IMR-90 (cell line): Measurements from ENCODE around the gene CORO1C. TPM values are rescaled to one million over a fixed set of nuclear protein-coding genes. Genes with fewer than 3 reads are reported as not detected.
A peak's percentile ranks its signal among the peaks of the same experiment; 100 is the strongest.

ENCODE experiments used
- ATAC-seq: fragments of 200-7000 bp; cut with Tn5 transposase; 2 replicates; pipeline ENCODE4 v1.9.1; 2020; ENCODE audit warnings: low read depth, mild to moderate bottlenecking, moderate library complexity
- BruUV-seq: library from RNA; stranded (reverse); fragments of 400-500 nt; replicated peaks from 2 replicates; lab custom pipeline; 2021; lab: Mats Ljungman, UMichigan
- CTCF ChIA-PET: fragments of 300-600 bp; formaldehyde crosslinking; extraction: SDS; loops from one replicate; lab custom pipeline; 2021; ENCODE audit warnings: antibody characterized with exemption; lab: Yijun Ruan, JAX
- POLR2A ChIA-PET: fragments of 300-600 bp; sonication (Branson Sonifier 250); formaldehyde crosslinking; loops from one replicate; lab custom pipeline; 2022; ENCODE audit warnings: antibody characterized with exemption; ENCODE audit not compliant: unreplicated experiment; lab: Charles Lee
- DNase-seq: peaks from one replicate; pipeline ENCODE4 v3.0.0; 2013
- H2AFZ ChIP-seq: replicated peaks from 2 replicates; pipeline ENCODE3; 2013; ENCODE audit warnings: low read length, mild to moderate bottlenecking; ENCODE audit not compliant: poor library complexity
- H2AK5ac ChIP-seq: 2 replicates; pipeline ENCODE4 v1.6.1; 2013; ENCODE audit warnings: low read depth, low read length, inconsistent platforms
- H2AK9ac ChIP-seq: replicated peaks from 2 replicates; pipeline ENCODE3; 2013; ENCODE audit warnings: mild to moderate bottlenecking, low read depth, low read length, moderate library complexity; ENCODE audit not compliant: poor library complexity
- H2BK120ac ChIP-seq: 2 replicates; pipeline ENCODE4 v1.6.1; 2013; ENCODE audit warnings: low read depth, low read length, inconsistent platforms
- H2BK15ac ChIP-seq: 3 replicates; pipeline ENCODE4 v1.6.1; 2013; ENCODE audit warnings: low read depth, low read length, inconsistent platforms
- H2BK20ac ChIP-seq: 2 replicates; pipeline ENCODE4 v1.6.1; 2013; ENCODE audit warnings: low read depth, mild to moderate bottlenecking, inconsistent platforms, low read length, moderate library complexity
- H2BK5ac ChIP-seq: 2 replicates; pipeline ENCODE4 v1.6.1; 2013; ENCODE audit warnings: mild to moderate bottlenecking, low read depth, low read length, inconsistent platforms; ENCODE audit not compliant: poor library complexity, severe bottlenecking
- H3K14ac ChIP-seq: replicated peaks from 2 replicates; pipeline ENCODE4 v1.6.1; 2013; ENCODE audit warnings: low read depth, low read length, inconsistent platforms
- H3K18ac ChIP-seq: 2 replicates; pipeline ENCODE4 v1.6.1; 2013; ENCODE audit warnings: low read depth, low read length, control low read depth
- H3K23ac ChIP-seq: 2 replicates; pipeline ENCODE4 v1.6.1; 2013; ENCODE audit warnings: low read depth, low read length, inconsistent platforms
- H3K27ac ChIP-seq: 2 replicates; pipeline ENCODE4 v1.5.1; 2013; ENCODE audit warnings: mild to moderate bottlenecking, control low read depth, low read length; ENCODE audit not compliant: insufficient read depth
- H3K27me3 ChIP-seq: 2 replicates; pipeline ENCODE4 v1.6.1; 2013; ENCODE audit warnings: low read length; ENCODE audit not compliant: control insufficient read depth, insufficient read depth
- H3K36me3 ChIP-seq: 2 replicates; pipeline ENCODE4 v1.6.1; 2013; ENCODE audit warnings: low read length, mixed read lengths; ENCODE audit not compliant: control insufficient read depth, insufficient read depth
- H3K4ac ChIP-seq: 2 replicates; pipeline ENCODE4 v1.6.1; 2013; ENCODE audit warnings: low read depth, low read length, inconsistent platforms
- H3K4me1 ChIP-seq: 2 replicates; pipeline ENCODE4 v1.6.1; 2013; ENCODE audit warnings: low read length, mixed read lengths; ENCODE audit not compliant: control insufficient read depth, insufficient read depth
- H3K4me2 ChIP-seq: 2 replicates; pipeline ENCODE4 v1.6.1; 2013; ENCODE audit warnings: low read depth, mild to moderate bottlenecking, control low read depth, low read length, moderate library complexity
- H3K4me3 ChIP-seq: 2 replicates; pipeline ENCODE4 v1.5.1; 2013; ENCODE audit warnings: low read depth, mild to moderate bottlenecking, control low read depth, low read length, moderate library complexity; ENCODE audit not compliant: insufficient read depth
- H3K56ac ChIP-seq: 2 replicates; pipeline ENCODE4 v1.6.1; 2013; ENCODE audit warnings: low read length, inconsistent platforms; ENCODE audit not compliant: insufficient read depth; ENCODE audit errors: extremely low read depth
- H3K79me1 ChIP-seq, 2 experiments: 2 replicates each; pipeline ENCODE4 v1.6.1; 2013; ENCODE audit warnings: low read length in 2 of 2, inconsistent platforms in 1 of 2, low read depth in 1 of 2
- H3K9ac ChIP-seq: 2 replicates; pipeline ENCODE4 v1.6.1; 2013; ENCODE audit warnings: low read depth, low read length, control low read depth
- H3K9me1 ChIP-seq: 2 replicates; pipeline ENCODE4 v1.6.1; 2013; ENCODE audit warnings: low read length, inconsistent platforms; ENCODE audit not compliant: insufficient read depth
- H3K9me3 ChIP-seq: 2 replicates; pipeline ENCODE4 v1.6.1; 2013; ENCODE audit warnings: low read length; ENCODE audit not compliant: control insufficient read depth, insufficient read depth
- H4K20me1 ChIP-seq: 2 replicates; pipeline ENCODE4 v1.6.1; 2013; ENCODE audit warnings: low read length, inconsistent platforms; ENCODE audit not compliant: insufficient read depth
- H4K5ac ChIP-seq: 2 replicates; pipeline ENCODE4 v1.6.1; 2013; ENCODE audit warnings: mild to moderate bottlenecking, low read depth, low read length, control low read depth
- H4K8ac ChIP-seq, 2 experiments: 2 replicates each; pipeline ENCODE4 v1.6.1; 2013; ENCODE audit warnings: low read depth in 2 of 2, low read length in 2 of 2, control low read depth in 1 of 2, inconsistent platforms in 1 of 2
- H4K91ac ChIP-seq: 2 replicates; pipeline ENCODE4 v1.6.1; 2013; ENCODE audit warnings: low read depth, low read length, inconsistent platforms; ENCODE audit not compliant: insufficient read depth
- BHLHE40 ChIP-seq: fragments of 150-350 bp; IDR thresholded peaks from 2 replicates; pipeline ENCODE4 v1.6.1; 2016; ENCODE audit warnings: mild to moderate bottlenecking, low read depth, low read length
- CEBPB ChIP-seq: IDR thresholded peaks from 2 replicates; pipeline ENCODE4 v1.6.1; 2012; ENCODE audit warnings: low read depth, low read length, improper control_type of control experiment
- MXI1 ChIP-seq: IDR thresholded peaks from 2 replicates; pipeline ENCODE4 v1.6.1; 2012; ENCODE audit warnings: low read depth, mild to moderate bottlenecking, low read length, moderate library complexity, borderline replicate concordance
- RCOR1 ChIP-seq: IDR thresholded peaks from 2 replicates; pipeline ENCODE4 v1.6.1; 2012; ENCODE audit warnings: mild to moderate bottlenecking, low read length, improper control_type of control experiment; ENCODE audit not compliant: insufficient replicate concordance
- RFX5 ChIP-seq: IDR thresholded peaks from 2 replicates; pipeline ENCODE4 v1.8.0; 2012; ENCODE audit warnings: low read depth, mild to moderate bottlenecking, low read length, moderate library complexity
- SMC3 ChIP-seq: fragments of 150-350 bp; IDR thresholded peaks from 2 replicates; pipeline ENCODE4 v1.6.1; 2016; ENCODE audit warnings: low read depth, mild to moderate bottlenecking, antibody characterized with exemption, low read length, moderate library complexity
- WGBS, 2 experiments: methylation state at CpG; one replicate each; pipeline versions ENCODE4 v1.1.5 to v1.1.7; 2013; ENCODE audit warnings: missing lambda C conversion rate in 2 of 2; ENCODE audit not compliant: insufficient read length in 1 of 2; ENCODE audit errors: extremely low coverage in 2 of 2; 5-methylcytosine and 5-hydroxymethylcytosine counted together
- dilution Hi-C: fragments of 300-500 bp; cut with HindIII; formaldehyde crosslinking; loops from one replicate; pipeline ENCODE4 v1.14.3; 2018; ENCODE audit warnings: low sequenced_read_pairs; ENCODE audit not compliant: unreplicated experiment
- in situ Hi-C: fragments of 300-500 bp; cut with MboI; formaldehyde crosslinking; loops from 3 replicates; pipeline ENCODE4 v1.14.3; 2019; ENCODE audit warnings: low sequenced_read_pairs, inconsistent platforms, mixed read lengths
- intact Hi-C: fragments of 100-400 bp; cut with micrococcal nuclease; formaldehyde crosslinking; loops from 2 replicates; pipeline ENCODE4 v1.10.0; 2022
- polyA plus RNA-seq, 3 experiments: library from polyadenylated mRNA; depleted of rRNA; stranded (reverse); fragments of >200 nt; gene quantifications; 2 replicates each; pipeline ENCODE4 v1.2.3, GENCODE V29; 2012; ENCODE audit warnings: low replicate concordance in 1 of 3
- total RNA-seq: library from RNA; depleted of rRNA; stranded (reverse); fragments of >200 nt; gene quantifications from 2 replicates; pipeline ENCODE4 v1.2.3, GENCODE V29; 2012
- TF ChIP-seq, protein P1 (sequence below): fragments of 150-350 bp; IDR thresholded peaks from 2 replicates; pipeline ENCODE4 v1.6.1; 2017; ENCODE audit warnings: mild to moderate bottlenecking, antibody characterized with exemption, low read length, low read depth

Gene CORO1C
- total and polyA plus RNA-seq, 2 of the 4 experiments (the other 2 are of a cell fraction): 675 to 1,100 TPM

DNA sequence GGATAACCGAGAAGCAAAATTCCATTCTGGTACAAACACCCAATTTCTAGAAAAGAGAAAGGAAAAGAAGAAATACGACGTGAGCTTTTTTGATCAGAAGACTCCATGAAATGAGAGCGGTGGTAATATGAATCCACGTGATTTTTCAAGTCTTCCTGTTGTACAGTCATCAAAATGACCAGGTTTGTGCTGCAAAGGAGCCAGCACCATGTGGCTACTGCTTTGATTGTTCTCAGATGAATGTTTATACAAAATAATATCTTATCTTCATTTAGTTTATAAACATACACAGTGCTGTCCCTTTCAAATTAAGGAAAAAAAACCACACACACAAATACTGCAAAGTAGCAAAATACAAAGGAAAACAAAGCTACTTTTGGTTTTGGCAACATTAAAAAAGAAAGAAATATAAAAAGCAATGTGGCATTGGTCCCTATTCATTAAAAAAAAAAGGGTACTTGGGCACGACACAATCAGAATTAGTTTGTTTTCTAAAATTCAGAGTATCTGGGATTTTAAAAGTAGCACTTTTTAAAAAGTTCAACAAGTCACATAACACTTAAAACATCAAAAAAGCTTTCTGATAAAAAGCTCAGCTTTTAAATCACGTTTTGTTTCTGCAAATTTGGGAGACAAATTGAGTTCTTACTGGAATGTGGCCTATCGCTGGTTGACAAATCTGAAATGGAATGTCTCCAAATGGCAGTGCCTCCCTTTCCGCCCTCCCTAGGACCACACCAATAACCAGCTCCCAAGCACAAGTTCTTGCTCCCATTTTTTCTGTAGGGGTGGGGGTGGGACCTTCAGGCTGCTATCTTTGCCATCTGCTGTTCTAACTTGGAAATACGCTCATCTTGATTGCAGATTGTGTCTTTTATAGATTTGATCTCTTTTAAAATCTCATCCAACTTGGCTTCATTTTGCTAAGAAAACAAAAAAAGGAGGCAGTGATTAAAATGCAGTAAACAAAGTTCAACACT lies 84.4 kb downstream of the CORO1C start:
- DNase-seq: peak; percentile 76
- peaks cover 28% of the 10 kb centered on the region for H3K9me1 ChIP-seq
- ChIA-PET CTCF (interaction anchor here (0.9 to 1.2 kb wide), 2 partner anchors 18 to 224 kb away, joined by 5 to 8 read pairs; no protein-coding TSS in a partner anchor), POLR2A (no interaction called here)
- H3K56ac ChIP-seq: no peak overlapping the region
- 0 out of 2 replicates have a peak overlapping the region, but pooled peaks have one; percentile 1 for H3K4me2 ChIP-seq
- H4K20me1 ChIP-seq: peaks cover 52% of the 10 kb centered on the region
- ATAC-seq: no peak
- no peak overlapping the region for H2BK20ac ChIP-seq
- H3K9ac ChIP-seq: no peak overlapping the region
- H3K14ac ChIP-seq: peak overlapping the region; percentile 31; the same call in 1 of the 2 replicates
- intact Hi-C loops (loop anchor here (5.0 kb wide), 1 partner anchor 155 kb away; no protein-coding TSS in a partner anchor), in situ Hi-C loops (loop anchor here (10.0 to 25.0 kb wide), 2 partner anchors 288 to 440 kb away; partner anchors contain the start of genes ALKBH2 and UNG), dilution Hi-C loops (no loop called here)
- peak overlapping the region; percentile 25; the same call in 1 of the 2 replicates for H3K27ac ChIP-seq
- H3K9me3 ChIP-seq: no peaks in the 10 kb centered on the region
- BruUV-seq: no TSS peak
- H3K4me1 ChIP-seq: peaks cover 31% of the 10 kb centered on the region
- H3K36me3 ChIP-seq: peaks cover 57% of the 10 kb centered on the region
- no peak overlapping the region for H2AK9ac ChIP-seq
- no CpG with 5 or more reads among the region's 10 CpGs for WGBS, 2 experiments
- H2AK5ac ChIP-seq: no peak overlapping the region
- H3K79me1 ChIP-seq: peaks cover 55 to 76% of the 10 kb centered on the region in 2 experiments
- no peak overlapping the region for H2AFZ ChIP-seq
- no peak overlapping the region for H4K5ac ChIP-seq
- TF ChIP-seq BHLHE40 (0 out of 2 replicates have a peak, but pooled peaks have one; percentile 36), RFX5 (no peak), RCOR1 (no peak), SMC3 (peak; percentile 14; the same call in 1 of the 2 replicates), CEBPB (no peak), MXI1 (0 out of 2 replicates have a peak, but pooled peaks have one; percentile 43)
- TF ChIP-seq, protein P1, sequence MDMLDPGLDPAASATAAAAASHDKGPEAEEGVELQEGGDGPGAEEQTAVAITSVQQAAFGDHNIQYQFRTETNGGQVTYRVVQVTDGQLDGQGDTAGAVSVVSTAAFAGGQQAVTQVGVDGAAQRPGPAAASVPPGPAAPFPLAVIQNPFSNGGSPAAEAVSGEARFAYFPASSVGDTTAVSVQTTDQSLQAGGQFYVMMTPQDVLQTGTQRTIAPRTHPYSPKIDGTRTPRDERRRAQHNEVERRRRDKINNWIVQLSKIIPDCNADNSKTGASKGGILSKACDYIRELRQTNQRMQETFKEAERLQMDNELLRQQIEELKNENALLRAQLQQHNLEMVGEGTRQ: 0 out of 2 replicates have a peak, but pooled peaks have one; percentile 17
- H3K18ac ChIP-seq: no peak overlapping the region; the same call in 1 of the 2 replicates
- H4K91ac ChIP-seq: no peak overlapping the region
- H3K27me3 ChIP-seq: no peaks in the 10 kb centered on the region
- no peak overlapping the region for H2BK15ac ChIP-seq
- no peak overlapping the region for H3K4me3 ChIP-seq
- no peak overlapping the region for H2BK120ac ChIP-seq
- H4K8ac ChIP-seq: peak overlapping the region in 1 of 2 experiments; percentile 43; a peak in 1 of 4 replicates
- H3K23ac ChIP-seq: peak overlapping the region; percentile 72; the same call in 1 of the 2 replicates
- no peak overlapping the region for H3K4ac ChIP-seq
- peak overlapping the region; percentile 45 for H2BK5ac ChIP-seq
